Gastrocnemius medialis (tissue), 4 donors: ENCODE data around the gene IL11RA. TPM values are rescaled to one million over a fixed set of nuclear protein-coding genes. Genes with fewer than 3 reads are reported as not detected.
A peak's percentile ranks its signal among the peaks of the same experiment; 100 is the strongest.

ENCODE experiments used
- ATAC-seq, 2 donors: fragments of 150-250 bp; one replicate each; pipeline ENCODE4 v1.9.1; 2016
- DNase-seq, 2 donors: peaks; one replicate each; pipeline ENCODE4 v3.0.0-alpha.2; 2019
- H3K27ac ChIP-seq, 4 donors: fragments of 200-600 bp; sonication (generic); 1 replicate in 1 of 4; 2 replicates in 3 of 4; pipeline ENCODE4 v1.5.1; 2016 to 2018; ENCODE audit warnings: mild to moderate bottlenecking in 2 of 4, moderate library complexity in 1 of 4
- H3K27me3 ChIP-seq, 3 donors: fragments of 200-600 bp; sonication (generic) in 2 of 3; 1 replicate in 1 of 3; 2 replicates in 2 of 3; pipeline versions ENCODE4 v1.5.1 to v1.6.0; 2016 to 2019; ENCODE audit warnings: mild to moderate bottlenecking in 1 of 3, moderate library complexity in 1 of 3
- H3K36me3 ChIP-seq, 2 donors: fragments of 200-600 bp; sonication (generic) in 1 of 2; one replicate each; pipeline ENCODE4 v1.5.1; 2017 to 2018
- H3K4me1 ChIP-seq, 2 donors: fragments of 200-600 bp; sonication (generic) in 1 of 2; one replicate each; pipeline ENCODE4 v1.5.1; 2016 to 2017; ENCODE audit warnings: mild to moderate bottlenecking in 2 of 2
- H3K4me3 ChIP-seq, 4 donors: fragments of 200-600 bp; sonication (generic) in 3 of 4; 1 replicate in 1 of 4; 2 replicates in 3 of 4; pipeline ENCODE4 v1.5.1; 2016 to 2019; ENCODE audit warnings: mild to moderate bottlenecking in 2 of 4
- H3K9me3 ChIP-seq, 3 donors: fragments of 200-600 bp; sonication (generic) in 2 of 3; 1 replicate in 1 of 3; 2 replicates in 2 of 3; pipeline ENCODE4 v1.5.1; 2016 to 2019
- CTCF ChIP-seq, 5 experiments: fragments of 450-650 bp in 3 of 5; fragments of 200-600 bp in 2 of 5; sonication (generic) in 2 of 5; IDR thresholded peaks in 4 of 5; conservative IDR thresholded peaks in 1 of 5; 1 replicate in 4 of 5; 2 replicates in 1 of 5; pipeline ENCODE4 v1.5.1; 2016 to 2019; ENCODE audit warnings: antibody characterized with exemption in 5 of 5, mild to moderate bottlenecking in 3 of 5, moderate library complexity in 3 of 5
- POLR2A ChIP-seq, 2 donors: fragments of 450-650 bp; IDR thresholded peaks; one replicate each; pipeline ENCODE4 v1.6.1; 2017; ENCODE audit warnings: antibody characterized with exemption in 2 of 2, mild to moderate bottlenecking in 2 of 2, moderate library complexity in 2 of 2
- in situ Hi-C, 4 donors: fragments of 200-750 bp; cut with MboI; loops; one replicate each; pipeline versions ENCODE4 v1.15.0 to v1.8.0; 2017; ENCODE audit warnings: low sequenced_read_pairs in 4 of 4
- intact Hi-C: fragments of 100-400 bp; cut with DNase I; formaldehyde crosslinking; loops from one replicate; pipeline ENCODE4 v1.15.1; 2023; ENCODE audit warnings: low total_unique reads
- total RNA-seq, 4 donors: library from RNA; depleted of rRNA; stranded (reverse); fragments of >200 nt; gene quantifications; one replicate each; pipeline versions ENCODE4 v1.1.0 to v1.2.3, GENCODE V29; 2016

IL11RA gene
- total RNA-seq, 4 donors from 2014 or later, result 3.3 to 15.3 (median 11.6) TPM

DNA sequence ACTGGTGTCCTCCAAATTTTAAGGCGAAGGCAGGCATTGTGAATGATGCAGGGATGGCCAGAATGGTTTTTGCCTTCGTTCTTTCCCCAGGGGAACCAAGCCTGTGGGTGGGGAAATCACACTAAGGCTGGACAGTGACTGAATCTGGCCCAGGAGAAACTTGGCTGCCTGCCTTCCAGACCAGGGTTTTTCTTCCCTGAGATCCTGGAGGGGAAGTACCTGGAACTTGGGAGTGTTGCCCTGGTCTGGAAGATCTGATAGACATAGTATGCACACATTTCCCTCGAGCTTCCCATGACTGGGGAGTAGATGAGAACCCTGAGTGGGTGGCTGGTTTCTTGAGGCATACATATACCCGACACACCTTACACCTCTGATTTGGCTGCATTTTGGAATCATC, 664 bp upstream of the IL11RA start:
- DNase-seq, result peak in 1 of 2 donors; percentile 55
- intact Hi-C loops, result loop anchor here (5.0 kb wide), 1 partner anchor 336 kb away; the partner anchor contains the start of gene DNAJB5
- H3K4me3 ChIP-seq, result peak overlapping the region; percentile 40 to 62 (median 58)
- no peaks in the 10 kb centered on the region for H3K9me3 ChIP-seq
- TF ChIP-seq POLR2A (IDR thresholded peaks at IDR 0.05) (no peak), CTCF (IDR thresholded peaks at IDR 0.05 in 4 of 5, conservative IDR thresholded peaks at IDR 0.05 in 1 of 5) (no peak)
- no peak for ATAC-seq
- in situ Hi-C loops, result loop anchor here in 1 of 4 donors (25.0 kb wide), 1 partner anchor 436 kb away; the partner anchor contains the start of genes FANCG and PIGO
- H3K27me3 ChIP-seq, result no peaks in the 10 kb centered on the region
- H3K4me1 ChIP-seq, result peaks cover 47 to 58% of the 10 kb centered on the region in 2 donors
- peaks cover 0 to 14% of the 10 kb centered on the region in 2 donors for H3K36me3 ChIP-seq
- H3K27ac ChIP-seq, result peak overlapping the region; percentile 88 to 91 (median 89)

- TF ChIP-seq CTCF (IDR thresholded peaks at IDR 0.05 in 4 of 5, conservative IDR thresholded peaks at IDR 0.05 in 1 of 5) (no peak), POLR2A (IDR thresholded peaks at IDR 0.05) (no peak)
- Histone ChIP-seq H3K27ac (peak overlapping the region; percentile 88 to 91 (median 89)), H3K4me1 (peaks cover 40 to 49% of the 10 kb centered on the region in 2 donors), H3K9me3 (no peaks in the 10 kb centered on the region), H3K36me3 (peaks cover 0 to 14% of the 10 kb centered on the region in 2 donors), H3K4me3 (peak overlapping the region; percentile 40 to 62 (median 58)), H3K27me3 (no peaks in the 10 kb centered on the region)
- intact Hi-C loops, result loop anchor here (1.0 to 5.0 kb wide), 3 partner anchors 13 to 335 kb away; partner anchors contain the start of gene DNAJB5
- ATAC-seq (peak; percentile 10 to 12), DNase-seq (no peak)
- in situ Hi-C loops, result loop anchor here in 1 of 4 donors (25.0 kb wide), 1 partner anchor 435 kb away; the partner anchor contains the start of genes FANCG and PIGO
Measured at GRCh38 chr9:34652602-34653000, 616 bp downstream of the IL11RA start.

DNA sequence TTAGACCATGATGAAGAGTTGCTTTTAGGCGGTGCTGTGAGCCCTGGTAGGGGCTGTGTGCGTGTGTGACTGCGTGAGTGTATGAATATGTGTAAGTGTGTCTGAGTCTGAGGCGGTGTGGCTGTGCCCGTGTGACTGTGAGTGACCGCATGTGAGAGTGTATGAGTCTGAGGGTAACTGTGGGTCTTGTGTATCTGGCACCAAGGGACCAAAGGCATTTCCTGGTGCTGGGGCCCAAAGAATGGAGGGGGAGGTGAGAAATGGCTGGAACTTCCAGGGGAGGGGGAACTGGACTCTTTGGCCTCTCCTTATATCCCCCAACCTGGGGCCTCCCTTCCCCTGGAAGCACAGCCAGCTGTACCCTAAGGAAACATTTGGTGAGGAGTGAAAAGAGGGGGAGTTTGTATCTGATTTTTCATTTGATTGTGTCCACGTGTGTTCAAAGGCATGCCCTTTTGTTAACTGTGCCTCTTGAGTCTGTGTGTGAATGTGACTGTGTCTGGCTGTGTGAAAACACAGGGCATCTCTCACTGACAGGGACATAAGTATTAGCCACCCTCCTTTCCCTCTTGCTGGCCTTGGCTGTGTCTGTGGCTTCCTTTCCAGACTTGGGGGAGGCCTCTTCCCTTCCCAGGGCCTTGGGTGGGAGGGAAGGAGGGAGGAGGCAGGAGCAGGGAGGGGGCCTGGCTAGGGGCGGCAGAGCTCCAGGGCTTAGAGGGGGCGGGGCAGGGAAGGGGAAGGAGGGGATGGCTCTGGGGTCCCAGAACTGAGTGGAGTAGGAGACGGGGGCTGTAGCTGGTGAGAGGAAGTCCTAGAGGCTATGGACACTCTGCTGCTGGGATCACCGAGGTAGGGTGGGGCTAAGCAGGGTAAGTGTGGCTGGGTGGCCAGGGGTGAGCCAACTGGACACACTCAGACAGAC, 1.4 kb downstream of the IL11RA start:
- DNase-seq (no peak), ATAC-seq (no peak)
- Histone ChIP-seq H3K9me3 (no peaks in the 10 kb centered on the region), H3K36me3 (peaks cover 0 to 14% of the 10 kb centered on the region in 2 donors), H3K4me1 (peaks cover 35 to 41% of the 10 kb centered on the region in 2 donors), H3K27me3 (no peaks in the 10 kb centered on the region), H3K27ac (peak overlapping the region; percentile 88 to 91 (median 89)), H3K4me3 (peak overlapping the region in 3 of 4 donors; percentile 56 to 62 (median 59))
- TF ChIP-seq CTCF (IDR thresholded peaks at IDR 0.05 in 4 of 5, conservative IDR thresholded peaks at IDR 0.05 in 1 of 5) (no peak), POLR2A (IDR thresholded peaks at IDR 0.05) (no peak)
- in situ Hi-C loops (loop anchor here in 1 of 4 donors (25.0 kb wide), 1 partner anchor 434 kb away; the partner anchor contains the start of genes FANCG and PIGO), intact Hi-C loops (loop anchor here (5.0 kb wide), 1 partner anchor 334 kb away; the partner anchor contains the start of gene DNAJB5)

- TF ChIP-seq POLR2A (IDR thresholded peaks at IDR 0.05) (no peak), CTCF (IDR thresholded peaks at IDR 0.05 in 4 of 5, conservative IDR thresholded peaks at IDR 0.05 in 1 of 5) (no peak)
- ATAC-seq, result no peak
- H3K27me3 ChIP-seq, result no peaks in the 10 kb centered on the region
- peaks cover 28 to 41% of the 10 kb centered on the region in 2 donors for H3K4me1 ChIP-seq
- peak overlapping the region; percentile 88 to 91 (median 89) for H3K27ac ChIP-seq
- H3K4me3 ChIP-seq, result no peak overlapping the region
- intact Hi-C loops (loop anchor here (5.0 kb wide), 1 partner anchor 333 kb away; the partner anchor contains the start of gene DNAJB5), in situ Hi-C loops (loop anchor here in 1 of 4 donors (25.0 kb wide), 1 partner anchor 433 kb away; the partner anchor contains the start of genes FANCG and PIGO)
- H3K9me3 ChIP-seq, result no peaks in the 10 kb centered on the region
- peaks cover 0 to 4% of the 10 kb centered on the region in 2 donors for H3K36me3 ChIP-seq
- peak in 1 of 2 donors; percentile 63 for DNase-seq
Measured at GRCh38 chr9:34654323-34655051, 2.5 kb downstream of the IL11RA start.
